ENCODE results near the gene EFNA5. TPM values are rescaled to one million over a fixed set of nuclear protein-coding genes. Genes with fewer than 3 reads are reported as not detected.

Gene EFNA5
- total RNA-seq, 1 donor from 2014 or later: 11.8 TPM

GRCh38 chr5:107531308-107531707 lies 139.4 kb downstream of the EFNA5 start:
- intact Hi-C loops (cut with DNase I): no loop called here
- no peak for DNase-seq (ENCODE audit: extremely low spot score in 2 of 2)

GRCh38 chr5:107529618-107530017 lies 141.1 kb downstream of the EFNA5 start:
- Histone ChIP-seq H3K9me3 (no peaks in the 10 kb centered on the region), H3K4me1 (no peaks in the 10 kb centered on the region), H3K36me3 (no peaks in the 10 kb centered on the region), H3K27ac (no peak overlapping the region), H3K27me3 (no peaks in the 10 kb centered on the region), H3K4me3 (no peak overlapping the region)
- intact Hi-C loops (cut with DNase I): no loop called here
- DNase-seq (ENCODE audit: extremely low spot score in 2 of 2): no peak
- TF ChIP-seq CTCF (IDR thresholded peaks at IDR 0.05) (no peak), POLR2A (IDR thresholded peaks at IDR 0.05) (no peak), POLR2AphosphoS5 (IDR thresholded peaks at IDR 0.05; ENCODE audit: insufficient read depth in 1 of 2, low read depth in 1 of 2) (no peak)

More at GRCh38 chr5:107531308-107531707, 139.4 kb downstream of the EFNA5 start:
- Histone ChIP-seq H3K27ac (no peak overlapping the region), H3K36me3 (no peaks in the 10 kb centered on the region), H3K9me3 (no peaks in the 10 kb centered on the region), H3K4me1 (no peaks in the 10 kb centered on the region), H3K27me3 (no peaks in the 10 kb centered on the region), H3K4me3 (no peak overlapping the region)
- no peak for TF ChIP-seq CTCF (IDR thresholded peaks at IDR 0.05)
- no peak for TF ChIP-seq POLR2AphosphoS5 (IDR thresholded peaks at IDR 0.05; ENCODE audit: insufficient read depth in 1 of 2, low read depth in 1 of 2)
- TF ChIP-seq POLR2A (IDR thresholded peaks at IDR 0.05): no peak

GRCh38 chr5:107526270-107526937 lies 144.3 kb downstream of the EFNA5 start:
- no peak overlapping the region for H3K27ac ChIP-seq
- intact Hi-C loops (cut with DNase I): no loop called here
- H3K36me3 ChIP-seq: no peaks in the 10 kb centered on the region
- TF ChIP-seq CTCF (IDR thresholded peaks at IDR 0.05): no peak
- H3K4me3 ChIP-seq: no peak overlapping the region
- no peaks in the 10 kb centered on the region for H3K9me3 ChIP-seq
- no peak for DNase-seq (ENCODE audit: extremely low spot score in 2 of 2)
- H3K4me1 ChIP-seq: no peaks in the 10 kb centered on the region
- no peaks in the 10 kb centered on the region for H3K27me3 ChIP-seq

GRCh38 chr5:107524111-107524510 lies 146.6 kb downstream of the EFNA5 start:
- no peak for DNase-seq (ENCODE audit: extremely low spot score in 2 of 2)
- intact Hi-C loops (cut with DNase I): no loop called here
- Histone ChIP-seq H3K4me3 (no peak overlapping the region), H3K9me3 (no peaks in the 10 kb centered on the region), H3K36me3 (no peaks in the 10 kb centered on the region), H3K4me1 (peaks cover 13% of the 10 kb centered on the region), H3K27ac (no peak overlapping the region), H3K27me3 (no peaks in the 10 kb centered on the region)
- TF ChIP-seq POLR2AphosphoS5 (IDR thresholded peaks at IDR 0.05; ENCODE audit: insufficient read depth in 1 of 2, low read depth in 1 of 2) (no peak), CTCF (IDR thresholded peaks at IDR 0.05) (no peak), POLR2A (IDR thresholded peaks at IDR 0.05) (no peak)

GRCh38 chr5:107523029-107523680 lies 147.6 kb downstream of the EFNA5 start:
- no peak for DNase-seq (ENCODE audit: extremely low spot score in 2 of 2)
- H3K9me3 ChIP-seq: no peaks in the 10 kb centered on the region
- H3K4me3 ChIP-seq: no peak overlapping the region
- no peaks in the 10 kb centered on the region for H3K36me3 ChIP-seq
- peaks cover 14% of the 10 kb centered on the region for H3K4me1 ChIP-seq
- no peak for TF ChIP-seq POLR2AphosphoS5 (IDR thresholded peaks at IDR 0.05; ENCODE audit: insufficient read depth in 1 of 2, low read depth in 1 of 2)
- intact Hi-C loops (cut with DNase I): no loop called here
- H3K27ac ChIP-seq: no peak overlapping the region
- H3K27me3 ChIP-seq: no peaks in the 10 kb centered on the region

Measured in vagina (tissue), 2 donors.